HCT116 (cell line): ENCODE data around the gene SRCIN1. TPM values are rescaled to one million over a fixed set of nuclear protein-coding genes. Genes with fewer than 3 reads are reported as not detected.

Experiments used
- ATAC-seq: fragments of 200-7000 bp; cut with Tn5 transposase; 2 replicates; pipeline ENCODE4 v1.9.1; 2020; ENCODE audit warnings: mild to moderate bottlenecking, moderate library complexity
- BruUV-seq: library from RNA; stranded (reverse); fragments of 400-500 nt; replicated peaks from 2 replicates; lab custom pipeline; 2021; lab: Mats Ljungman, UMichigan
- CTCF ChIA-PET: fragments of 300-600 bp; sonication (Branson Sonifier 250); formaldehyde crosslinking; loops from one replicate; lab custom pipeline; 2021; ENCODE audit warnings: antibody characterized with exemption; lab: Charles Lee
- POLR2A ChIA-PET: fragments of 300-600, 350-600 bp; sonication (Branson Sonifier 250); formaldehyde crosslinking; loops from one replicate; lab custom pipeline; 2021; ENCODE audit warnings: antibody characterized with exemption; lab: Charles Lee
- RAD21 ChIA-PET, 2 experiments: fragments of 300-600 bp; sonication (Branson Sonifier 250); formaldehyde crosslinking; loops; one replicate each; lab custom pipeline; 2023; ENCODE audit warnings: low total read pairs in 2 of 2; ENCODE audit not compliant: uncharacterized antibody in 2 of 2, unreplicated experiment in 2 of 2, low non-redundant PET in 1 of 2; lab: Charles Lee
- DNase-seq: peaks from one replicate; pipeline ENCODE4 v3.0.0-alpha.2; 2010; ENCODE audit warnings: low read depth, low spot score
- H2AFZ ChIP-seq: fragments of 200-600 bp; shearing (Covaris generic), sonication (generic); 2 replicates; pipeline ENCODE4 v1.6.1; 2017; ENCODE audit warnings: low read depth, mixed run types, mixed read lengths, antibody characterized with exemption, low read length; ENCODE audit not compliant: poor library complexity, severe bottlenecking
- H3K27ac ChIP-seq: 2 replicates; pipeline ENCODE4 v1.5.1; 2012; ENCODE audit warnings: low read depth, low read length
- H3K27me3 ChIP-seq: fragments of 200-600 bp; sonication (generic); 2 replicates; pipeline ENCODE4 v1.6.1; 2016; ENCODE audit warnings: mixed run types, low read length, mixed read lengths; ENCODE audit not compliant: insufficient read depth
- H3K36me3 ChIP-seq, 2 experiments: fragments of 200-500 bp in 1 of 2; fragments of 200-600 bp in 1 of 2; sonication (Bioruptor generic) in 1 of 2; sonication (generic) in 1 of 2; 2 replicates each; pipeline versions ENCODE4 v1.5.1 to v1.6.1; 2014 to 2016; ENCODE audit warnings: low read length in 2 of 2, inconsistent platforms in 1 of 2, mixed read lengths in 1 of 2, mixed run types in 1 of 2; ENCODE audit not compliant: insufficient read depth in 2 of 2, control insufficient read depth in 1 of 2
- H3K4me1 ChIP-seq, 2 experiments: fragments of 200-600 bp in 1 of 2; sonication (generic) in 1 of 2; 2 replicates each; pipeline versions ENCODE4 v1.5.1 to v1.6.1; 2012 to 2017; ENCODE audit warnings: low read length in 2 of 2, inconsistent platforms in 1 of 2, mild to moderate bottlenecking in 1 of 2, mixed read lengths in 1 of 2, mixed run types in 1 of 2, moderate library complexity in 1 of 2; ENCODE audit not compliant: insufficient read depth in 2 of 2, control insufficient read depth in 1 of 2
- H3K4me2 ChIP-seq: fragments of 200-600 bp; sonication (generic); 2 replicates; pipeline ENCODE4 v1.6.1; 2017; ENCODE audit warnings: mixed run types, low read length, mixed read lengths
- H3K4me3 ChIP-seq, 2 experiments: fragments of 200-600 bp in 1 of 2; sonication (generic) in 1 of 2; replicated peaks in 1 of 2; 2 replicates each; pipeline ENCODE4 v1.5.1; 2011 to 2016; ENCODE audit warnings: low read length in 2 of 2, control low read depth in 1 of 2, low read depth in 1 of 2, mild to moderate bottlenecking in 1 of 2, mixed read lengths in 1 of 2, mixed run types in 1 of 2
- H3K79me2 ChIP-seq: fragments of 200-600 bp; sonication (generic); 2 replicates; pipeline ENCODE4 v1.6.1; 2017; ENCODE audit warnings: mild to moderate bottlenecking, mixed run types, low read length, moderate library complexity, mixed read lengths; ENCODE audit not compliant: insufficient read depth
- H3K9ac ChIP-seq: fragments of 200-600 bp; sonication (generic); 2 replicates; pipeline ENCODE4 v1.6.1; 2016; ENCODE audit warnings: low read length, mixed read lengths
- H3K9me2 ChIP-seq: fragments of 200-600 bp; sonication (generic), shearing (Covaris generic); 2 replicates; pipeline ENCODE4 v1.6.1; 2017; ENCODE audit warnings: mixed run types, mild to moderate bottlenecking, moderate library complexity; ENCODE audit not compliant: insufficient read depth
- H3K9me3 ChIP-seq, 2 experiments: fragments of 200-500 bp in 1 of 2; fragments of 200-600 bp in 1 of 2; sonication (Bioruptor generic) in 1 of 2; sonication (generic) in 1 of 2; 2 replicates each; pipeline ENCODE4 v1.6.1; 2014 to 2017; ENCODE audit warnings: low read length in 2 of 2, mixed read lengths in 2 of 2, inconsistent platforms in 1 of 2, low read depth in 1 of 2, mild to moderate bottlenecking in 1 of 2, mixed run types in 1 of 2, moderate library complexity in 1 of 2; ENCODE audit not compliant: control insufficient read depth in 1 of 2, insufficient read depth in 1 of 2
- H4K20me1 ChIP-seq: fragments of 200-600 bp; sonication (generic), shearing (Covaris generic); 2 replicates; pipeline ENCODE4 v1.6.1; 2017; ENCODE audit warnings: mixed run types, mild to moderate bottlenecking, moderate library complexity; ENCODE audit not compliant: insufficient read depth
- CBX3 ChIP-seq: IDR thresholded peaks from 2 replicates; pipeline ENCODE4 v1.6.1; 2012; ENCODE audit warnings: low read depth
- ELF1 ChIP-seq: IDR thresholded peaks from 2 replicates; pipeline ENCODE4 v1.6.1; 2012; ENCODE audit warnings: low read depth, borderline replicate concordance
- EZH2 ChIP-seq: fragments of 200-600 bp; sonication (generic); IDR thresholded peaks from 2 replicates; pipeline ENCODE4 v1.6.1; 2017; ENCODE audit warnings: antibody characterized with exemption, mixed run types
- FOSL1 ChIP-seq: IDR thresholded peaks from 2 replicates; pipeline ENCODE4 v1.6.1; 2012; ENCODE audit warnings: low read depth
- JUND ChIP-seq: IDR thresholded peaks from 2 replicates; pipeline ENCODE4 v1.6.1; 2012
- POLR2A ChIP-seq: IDR thresholded peaks from 2 replicates; pipeline ENCODE4 v1.7.0; 2011; ENCODE audit warnings: borderline replicate concordance; ENCODE audit not compliant: insufficient read depth, insufficient read length; ENCODE audit errors: extremely low read depth
- SIN3A ChIP-seq: IDR thresholded peaks from 2 replicates; pipeline ENCODE4 v1.6.1; 2012; ENCODE audit warnings: low read depth
- SP1 ChIP-seq: IDR thresholded peaks from 2 replicates; pipeline ENCODE4 v1.6.1; 2012; ENCODE audit warnings: low read depth
- SRF ChIP-seq: IDR thresholded peaks from 2 replicates; pipeline ENCODE4 v1.6.1; 2012; ENCODE audit warnings: low read depth
- YY1 ChIP-seq: IDR thresholded peaks from 2 replicates; pipeline ENCODE4 v1.6.1; 2011; ENCODE audit warnings: low read length, low read depth, moderate library complexity, mild to moderate bottlenecking; ENCODE audit not compliant: insufficient replicate concordance; ENCODE audit errors: extremely low read depth
- ZNF274 ChIP-seq: fragments of 200-500 bp; sonication (Bioruptor generic); IDR thresholded peaks from 2 replicates; pipeline ENCODE4 v1.6.1; 2014; ENCODE audit warnings: mild to moderate bottlenecking, low read depth, low read length, inconsistent platforms
- intact Hi-C: fragments of 100-400 bp; cut with micrococcal nuclease; formaldehyde crosslinking; loops from 2 replicates; pipeline ENCODE4 v1.10.0; 2022
- total RNA-seq: library from RNA; stranded (reverse); gene quantifications from one replicate; pipeline ENCODE4 v1.2.1, GENCODE V29; 2021; ENCODE audit not compliant: unreplicated experiment
- TF ChIP-seq, protein P1 (sequence below), 3 experiments: fragments of 200-600 bp in 1 of 3; sonication (generic) in 1 of 3; IDR thresholded peaks in 2 of 3; conservative IDR thresholded peaks in 1 of 3; 2 replicates each; pipeline ENCODE4 v1.5.1; 2012 to 2017; ENCODE audit warnings: low read depth in 2 of 3, low read length in 2 of 3, antibody characterized with exemption in 1 of 3, borderline replicate concordance in 1 of 3, control low read depth in 1 of 3, mild to moderate bottlenecking in 1 of 3, mixed read lengths in 1 of 3, mixed run types in 1 of 3, moderate library complexity in 1 of 3; ENCODE audit not compliant: insufficient read depth in 1 of 3
- TF ChIP-seq, protein P2 (sequence below): IDR thresholded peaks from 2 replicates; pipeline ENCODE4 v1.6.1; 2012
- TF ChIP-seq, protein P3 (sequence below): IDR thresholded peaks from 2 replicates; pipeline ENCODE4 v1.6.1; 2012
- TF ChIP-seq, protein P4 (sequence below): IDR thresholded peaks from 2 replicates; pipeline ENCODE4 v1.6.1; 2012; ENCODE audit warnings: low read depth

Gene SRCIN1
- total RNA-seq, 1 experiment from 2014 or later = 10.5 TPM

DNA sequence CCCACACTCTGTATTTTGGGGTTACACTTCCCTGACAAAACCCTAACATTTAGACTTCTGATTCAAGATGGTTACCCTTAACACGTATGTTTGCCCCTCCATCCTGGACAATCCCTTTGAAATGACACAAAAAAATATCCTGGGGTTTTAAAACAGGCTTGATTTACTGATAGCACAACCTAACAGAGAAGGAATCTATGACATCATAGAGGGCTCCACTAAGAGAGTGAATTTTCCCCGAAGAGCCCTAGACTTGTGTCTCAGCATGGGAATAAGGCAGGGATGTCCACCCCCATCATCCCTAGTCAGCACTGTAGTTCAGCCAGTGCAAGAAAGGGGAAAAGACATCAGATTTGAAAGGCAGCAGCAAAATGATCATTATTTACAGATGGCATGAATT lies 15.8 kb upstream of the SRCIN1 start:
- intact Hi-C loops = no loop called here
- Histone ChIP-seq H3K4me3 (no peak overlapping the region), H3K36me3 (no peaks in the 10 kb centered on the region), H3K9ac (no peak overlapping the region), H3K27ac (no peak overlapping the region), H2AFZ (no peak overlapping the region), H4K20me1 (no peaks in the 10 kb centered on the region), H3K9me2 (no peaks in the 10 kb centered on the region), H3K4me1 (no peaks in the 10 kb centered on the region), H3K27me3 (no peaks in the 10 kb centered on the region), H3K9me3 (no peaks in the 10 kb centered on the region), H3K79me2 (no peaks in the 10 kb centered on the region), H3K4me2 (no peak overlapping the region)
- CTCF ChIA-PET = no interaction called here
- no TSS peak for BruUV-seq
- DNase-seq (no peak), ATAC-seq (no peak)
- TF ChIP-seq ELF1 (no peak), SRF (no peak), SP1 (no peak), EZH2 (no peak), YY1 (no peak), POLR2A (no peak), CBX3 (no peak), FOSL1 (no peak), SIN3A (no peak), JUND (no peak), ZNF274 (no peak)
- TF ChIP-seq, protein P1, sequence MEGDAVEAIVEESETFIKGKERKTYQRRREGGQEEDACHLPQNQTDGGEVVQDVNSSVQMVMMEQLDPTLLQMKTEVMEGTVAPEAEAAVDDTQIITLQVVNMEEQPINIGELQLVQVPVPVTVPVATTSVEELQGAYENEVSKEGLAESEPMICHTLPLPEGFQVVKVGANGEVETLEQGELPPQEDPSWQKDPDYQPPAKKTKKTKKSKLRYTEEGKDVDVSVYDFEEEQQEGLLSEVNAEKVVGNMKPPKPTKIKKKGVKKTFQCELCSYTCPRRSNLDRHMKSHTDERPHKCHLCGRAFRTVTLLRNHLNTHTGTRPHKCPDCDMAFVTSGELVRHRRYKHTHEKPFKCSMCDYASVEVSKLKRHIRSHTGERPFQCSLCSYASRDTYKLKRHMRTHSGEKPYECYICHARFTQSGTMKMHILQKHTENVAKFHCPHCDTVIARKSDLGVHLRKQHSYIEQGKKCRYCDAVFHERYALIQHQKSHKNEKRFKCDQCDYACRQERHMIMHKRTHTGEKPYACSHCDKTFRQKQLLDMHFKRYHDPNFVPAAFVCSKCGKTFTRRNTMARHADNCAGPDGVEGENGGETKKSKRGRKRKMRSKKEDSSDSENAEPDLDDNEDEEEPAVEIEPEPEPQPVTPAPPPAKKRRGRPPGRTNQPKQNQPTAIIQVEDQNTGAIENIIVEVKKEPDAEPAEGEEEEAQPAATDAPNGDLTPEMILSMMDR (IDR thresholded peaks at IDR 0.05 in 2 of 3, conservative IDR thresholded peaks at IDR 0.05 in 1 of 3; ENCODE audit: borderline replicate concordance in 1 of 3, insufficient read depth in 1 of 3, low read depth in 2 of 3, low read length in 2 of 3) = no peak
- TF ChIP-seq, protein P2, sequence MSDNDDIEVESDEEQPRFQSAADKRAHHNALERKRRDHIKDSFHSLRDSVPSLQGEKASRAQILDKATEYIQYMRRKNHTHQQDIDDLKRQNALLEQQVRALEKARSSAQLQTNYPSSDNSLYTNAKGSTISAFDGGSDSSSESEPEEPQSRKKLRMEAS = no peak
- TF ChIP-seq, protein P3, sequence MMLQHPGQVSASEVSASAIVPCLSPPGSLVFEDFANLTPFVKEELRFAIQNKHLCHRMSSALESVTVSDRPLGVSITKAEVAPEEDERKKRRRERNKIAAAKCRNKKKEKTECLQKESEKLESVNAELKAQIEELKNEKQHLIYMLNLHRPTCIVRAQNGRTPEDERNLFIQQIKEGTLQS = no peak
- TF ChIP-seq, protein P4, sequence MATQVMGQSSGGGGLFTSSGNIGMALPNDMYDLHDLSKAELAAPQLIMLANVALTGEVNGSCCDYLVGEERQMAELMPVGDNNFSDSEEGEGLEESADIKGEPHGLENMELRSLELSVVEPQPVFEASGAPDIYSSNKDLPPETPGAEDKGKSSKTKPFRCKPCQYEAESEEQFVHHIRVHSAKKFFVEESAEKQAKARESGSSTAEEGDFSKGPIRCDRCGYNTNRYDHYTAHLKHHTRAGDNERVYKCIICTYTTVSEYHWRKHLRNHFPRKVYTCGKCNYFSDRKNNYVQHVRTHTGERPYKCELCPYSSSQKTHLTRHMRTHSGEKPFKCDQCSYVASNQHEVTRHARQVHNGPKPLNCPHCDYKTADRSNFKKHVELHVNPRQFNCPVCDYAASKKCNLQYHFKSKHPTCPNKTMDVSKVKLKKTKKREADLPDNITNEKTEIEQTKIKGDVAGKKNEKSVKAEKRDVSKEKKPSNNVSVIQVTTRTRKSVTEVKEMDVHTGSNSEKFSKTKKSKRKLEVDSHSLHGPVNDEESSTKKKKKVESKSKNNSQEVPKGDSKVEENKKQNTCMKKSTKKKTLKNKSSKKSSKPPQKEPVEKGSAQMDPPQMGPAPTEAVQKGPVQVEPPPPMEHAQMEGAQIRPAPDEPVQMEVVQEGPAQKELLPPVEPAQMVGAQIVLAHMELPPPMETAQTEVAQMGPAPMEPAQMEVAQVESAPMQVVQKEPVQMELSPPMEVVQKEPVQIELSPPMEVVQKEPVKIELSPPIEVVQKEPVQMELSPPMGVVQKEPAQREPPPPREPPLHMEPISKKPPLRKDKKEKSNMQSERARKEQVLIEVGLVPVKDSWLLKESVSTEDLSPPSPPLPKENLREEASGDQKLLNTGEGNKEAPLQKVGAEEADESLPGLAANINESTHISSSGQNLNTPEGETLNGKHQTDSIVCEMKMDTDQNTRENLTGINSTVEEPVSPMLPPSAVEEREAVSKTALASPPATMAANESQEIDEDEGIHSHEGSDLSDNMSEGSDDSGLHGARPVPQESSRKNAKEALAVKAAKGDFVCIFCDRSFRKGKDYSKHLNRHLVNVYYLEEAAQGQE = no peak
- POLR2A ChIA-PET = no interaction called here
- RAD21 ChIA-PET = no interaction called here
